Activated CD8-positive, alpha-beta T cell treated with anti-CD3 and anti-CD28 coated beads, Interleukin-2, amount 10 ng/mL, durations not matched to agents 7 days and 5 days (primary cell): ENCODE results near the gene RAB3IL1. TPM values are rescaled to one million over a fixed set of nuclear protein-coding genes. Genes with fewer than 3 reads are reported as not detected.
"Not testable (repeated sequence)": the region's sequence is repeated elsewhere in the genome, so short reads cannot be mapped to it uniquely, and the experiment has no call there.

Source experiments
- ATAC-seq: fragments of 150-1000 bp; cut with Tn5 transposase; one replicate; pipeline ENCODE4 v1.10.0; 2021; ENCODE audit warnings: moderate library complexity
- CTCF ChIA-PET: fragments of 350-600 bp; sonication (Branson Sonifier 250); formaldehyde crosslinking; loops from one replicate; lab custom pipeline; 2021; ENCODE audit warnings: antibody characterized with exemption; lab: Charles Lee
- POLR2A ChIA-PET: fragments of 350-600 bp; sonication (Branson Sonifier 250); formaldehyde crosslinking; loops from one replicate; lab custom pipeline; 2021; ENCODE audit warnings: antibody characterized with exemption; lab: Charles Lee
- DNase-seq: peaks from one replicate; pipeline ENCODE4 v3.0.0-alpha.2; 2020
- H3K27ac Mint-ChIP-seq: one replicate; pipeline ENCODE4 v1.8.0; 2021; ENCODE audit warnings: mild to moderate bottlenecking, mixed read lengths
- H3K27me3 Mint-ChIP-seq: one replicate; pipeline ENCODE4 v1.8.0; 2021; ENCODE audit warnings: low read depth, mixed read lengths
- H3K36me3 Mint-ChIP-seq: one replicate; pipeline ENCODE4 v1.8.0; 2021; ENCODE audit warnings: low read depth, mixed read lengths
- H3K4me1 Mint-ChIP-seq: one replicate; pipeline ENCODE4 v1.8.0; 2021; ENCODE audit warnings: low read depth, mixed read lengths
- H3K4me3 Mint-ChIP-seq: one replicate; pipeline ENCODE4 v1.8.0; 2021; ENCODE audit warnings: mild to moderate bottlenecking, mixed read lengths
- H3K9me3 Mint-ChIP-seq: one replicate; pipeline ENCODE4 v1.8.0; 2022; ENCODE audit warnings: mixed read lengths; ENCODE audit not compliant: insufficient read depth
- total RNA-seq, 2 experiments: library from RNA; stranded (reverse); gene quantifications; one replicate each; pipeline ENCODE4 v1.2.3, GENCODE V29; 2021

The RAB3IL1 gene
- total RNA-seq, 2 experiments from 2014 or later, result not detected

DNA sequence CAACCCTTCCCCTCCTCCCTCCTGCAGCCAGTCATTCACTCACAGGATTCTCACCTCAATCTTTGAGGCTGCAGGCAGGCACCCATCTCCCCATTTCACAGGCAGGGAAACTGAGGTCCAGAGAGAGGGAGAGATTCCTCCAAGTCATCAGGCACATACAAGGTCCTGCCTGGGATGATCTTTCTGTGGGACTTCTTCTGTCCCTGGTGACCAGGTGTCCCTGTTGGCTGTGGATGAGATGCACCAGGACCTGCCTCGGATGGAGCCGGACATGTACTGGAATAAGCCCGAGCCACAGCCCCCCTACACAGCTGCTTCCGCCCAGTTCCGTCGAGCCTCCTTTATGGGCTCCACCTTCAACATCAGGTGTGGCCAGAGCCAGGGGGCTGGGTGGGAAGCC is 42.3 kb upstream of the RAB3IL1 start:
- H3K36me3 Mint-ChIP-seq, result peaks cover 22% of the 10 kb centered on the region
- no peak overlapping the region for H3K27ac Mint-ChIP-seq
- H3K4me1 Mint-ChIP-seq, result peaks cover 31% of the 10 kb centered on the region
- H3K27me3 Mint-ChIP-seq, result peaks cover 16% of the 10 kb centered on the region
- no peaks in the 10 kb centered on the region for H3K9me3 Mint-ChIP-seq
- DNase-seq, result no peak
- ATAC-seq, result no peak
- ChIA-PET POLR2A (interaction anchor here (1.2 kb wide), 1 partner anchor 8 kb away, joined by 4 read pairs; the partner anchor contains the start of gene FTH1), CTCF (interaction anchor here (1.0 to 6.1 kb wide), 4 partner anchors 13 to 149 kb away, joined by 4 to 46 read pairs (median 10); no protein-coding TSS in a partner anchor)
- H3K4me3 Mint-ChIP-seq, result no peak overlapping the region

DNA sequence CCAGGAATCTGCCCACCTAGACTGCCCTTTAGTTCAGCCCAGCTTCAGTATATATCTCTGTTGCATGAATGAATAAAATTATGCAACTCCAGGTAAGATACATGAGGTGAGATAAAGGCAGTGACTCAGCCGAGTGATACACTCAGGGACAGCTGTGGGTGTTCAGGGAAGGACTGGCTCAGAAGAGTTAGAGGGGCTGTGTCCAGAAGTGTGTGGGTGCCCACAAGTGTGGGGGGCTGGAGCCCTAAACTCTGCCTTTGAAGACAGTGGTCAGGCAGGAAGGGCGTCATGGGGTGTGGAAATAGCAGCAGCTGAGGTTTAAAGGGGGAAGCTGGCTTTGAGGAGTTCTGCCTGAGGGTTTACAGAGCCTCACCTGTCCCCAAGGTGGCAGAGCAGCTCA is 41.7 kb upstream of the RAB3IL1 start:
- H3K36me3 Mint-ChIP-seq, result peaks cover 16% of the 10 kb centered on the region
- DNase-seq (no peak), ATAC-seq (no peak)
- peaks cover 20% of the 10 kb centered on the region for H3K27me3 Mint-ChIP-seq
- no peaks in the 10 kb centered on the region for H3K9me3 Mint-ChIP-seq
- no peak overlapping the region for H3K27ac Mint-ChIP-seq
- ChIA-PET CTCF (interaction anchor here (1.0 to 6.1 kb wide), 3 partner anchors 12 to 149 kb away, joined by 4 to 46 read pairs (median 17); no protein-coding TSS in a partner anchor), POLR2A (interaction anchor here (1.2 kb wide), 1 partner anchor 8 kb away, joined by 4 read pairs; the partner anchor contains the start of gene FTH1)
- peaks cover 25% of the 10 kb centered on the region for H3K4me1 Mint-ChIP-seq
- no peak overlapping the region for H3K4me3 Mint-ChIP-seq

DNA sequence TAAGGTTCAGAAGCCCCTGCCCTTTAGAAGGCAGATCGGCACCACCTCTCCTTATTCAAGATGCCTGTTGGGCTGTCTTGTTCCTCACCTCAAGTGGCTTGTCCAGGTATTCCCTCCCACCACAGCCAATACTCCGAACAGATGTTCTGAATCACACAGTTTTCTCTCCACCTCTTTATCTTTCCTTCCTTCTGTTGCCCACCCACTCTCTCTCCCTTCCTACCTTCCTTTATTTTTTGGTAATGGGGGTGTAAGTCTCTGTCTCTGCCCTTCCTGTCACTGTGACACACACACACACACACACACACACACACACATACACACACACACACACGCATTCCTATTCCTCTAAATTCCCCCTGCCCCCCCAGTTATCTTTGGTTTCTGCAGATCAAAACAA is 41.2 kb upstream of the RAB3IL1 start:
- no peak overlapping the region for H3K27ac Mint-ChIP-seq
- no peak overlapping the region for H3K4me3 Mint-ChIP-seq
- peaks cover 11% of the 10 kb centered on the region for H3K36me3 Mint-ChIP-seq
- H3K9me3 Mint-ChIP-seq, result no peaks in the 10 kb centered on the region
- ATAC-seq (no peak), DNase-seq (no peak)
- ChIA-PET CTCF (interaction anchor here (1.0 to 6.1 kb wide), 4 partner anchors 12 to 150 kb away, joined by 4 to 46 read pairs (median 10); no protein-coding TSS in a partner anchor), POLR2A (interaction anchor here (1.2 to 2.0 kb wide), 2 partner anchors 9 kb away, joined by 4 to 5 read pairs; partner anchors contain the start of gene FTH1)
- H3K27me3 Mint-ChIP-seq, result peaks cover 22% of the 10 kb centered on the region
- H3K4me1 Mint-ChIP-seq, result peaks cover 20% of the 10 kb centered on the region

DNA sequence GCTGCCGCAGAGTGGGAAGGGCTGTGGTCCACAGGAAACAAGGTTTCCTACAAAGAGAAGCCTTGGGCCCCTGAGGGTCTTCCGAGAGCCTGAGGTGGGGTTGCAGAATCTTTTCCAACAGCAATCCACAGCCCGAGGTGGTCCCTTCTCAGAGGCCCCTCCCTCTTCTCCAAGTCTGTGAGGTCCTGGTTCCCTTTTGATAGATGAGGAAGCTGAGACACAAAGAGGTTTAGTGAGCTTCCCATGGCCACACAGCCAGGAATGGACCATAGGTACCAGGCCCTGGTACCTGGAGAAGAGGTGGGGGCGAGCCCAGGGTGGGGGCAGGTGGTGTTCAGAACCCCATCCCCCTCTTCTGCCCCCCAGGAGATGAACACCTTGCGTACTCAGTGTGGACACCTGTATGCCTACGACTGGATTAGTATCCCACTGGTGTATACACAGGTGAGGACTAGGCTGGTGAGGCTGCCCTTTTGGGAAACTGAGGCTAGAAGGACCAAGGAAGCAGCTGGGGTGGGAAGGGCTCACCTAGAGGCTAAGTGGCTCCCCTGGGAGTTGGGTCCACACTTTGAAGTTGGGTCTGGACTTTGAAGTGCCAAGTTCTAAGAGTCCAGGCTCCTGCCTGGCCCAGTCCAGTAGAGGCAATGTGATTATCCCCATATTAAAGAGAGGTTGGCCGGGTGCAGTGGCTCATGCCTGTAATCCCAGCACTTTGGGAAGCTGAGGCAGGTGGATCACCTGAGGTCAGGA is 39.8 kb upstream of the RAB3IL1 start:
- CTCF ChIA-PET, result interaction anchor here (1.1 kb wide), 1 partner anchor 125 kb away, joined by 4 read pairs; no protein-coding TSS in a partner anchor
- ATAC-seq, result no peak
- Mint-ChIP-seq H3K4me1 (peaks cover 8% of the 10 kb centered on the region), H3K4me3 (no peak overlapping the region), H3K27ac (no peak overlapping the region), H3K9me3 (no peaks in the 10 kb centered on the region), H3K27me3 (peaks cover 22% of the 10 kb centered on the region), H3K36me3 (no peaks in the 10 kb centered on the region)
- peak; percentile 18 for DNase-seq
- POLR2A ChIA-PET, result interaction anchor here (2.0 kb wide), 1 partner anchor 10 kb away, joined by 5 read pairs; the partner anchor contains the start of gene FTH1

DNA sequence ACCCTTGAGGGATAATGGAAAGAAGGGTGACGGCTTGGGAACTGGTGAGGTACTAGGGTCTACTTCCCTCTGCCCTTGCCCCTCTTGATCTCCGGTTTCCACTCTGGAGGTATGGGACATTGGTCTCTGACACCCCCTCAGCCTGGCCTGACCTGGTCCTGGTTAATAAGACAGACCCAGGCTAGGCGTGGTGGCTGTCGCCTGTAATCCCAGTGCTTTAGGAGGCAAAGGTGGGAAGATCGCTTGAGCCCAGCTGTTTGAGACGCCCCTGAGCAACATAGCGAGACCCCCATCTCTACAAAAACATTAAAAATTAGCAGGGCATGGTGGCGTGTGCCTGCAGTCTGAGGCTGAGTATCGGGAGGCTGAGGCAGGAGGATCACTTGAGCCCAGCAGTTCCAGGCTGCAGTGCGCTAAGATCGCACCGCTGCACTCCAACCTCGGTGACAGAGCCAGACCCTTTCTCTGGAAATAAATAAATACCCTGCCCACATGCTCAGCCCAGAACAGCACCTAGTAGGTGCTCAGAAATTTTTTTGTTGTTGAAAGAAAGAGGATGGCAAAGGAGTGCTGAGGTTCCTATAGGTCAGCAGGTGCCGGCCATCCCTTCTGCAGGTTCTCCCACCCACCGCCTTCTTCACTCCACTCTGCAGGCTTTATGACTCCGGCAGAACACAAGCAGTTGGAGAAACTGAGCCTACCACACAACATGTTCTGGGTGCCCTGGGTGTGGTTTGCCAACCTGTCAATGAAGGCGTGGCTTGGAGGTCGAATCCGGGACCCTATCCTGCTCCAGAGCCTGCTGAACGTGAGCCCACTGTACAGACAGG is 39.0 kb upstream of the RAB3IL1 start:
- no peak for ATAC-seq
- Mint-ChIP-seq H3K27ac (no peak overlapping the region), H3K9me3 (no peaks in the 10 kb centered on the region), H3K27me3 (peaks cover 22% of the 10 kb centered on the region), H3K4me1 (peaks cover 8% of the 10 kb centered on the region), H3K36me3 (no peaks in the 10 kb centered on the region), H3K4me3 (no peak overlapping the region)
- peak; percentile 14 for DNase-seq
- ChIA-PET POLR2A (interaction anchor here (2.0 kb wide), 1 partner anchor 11 kb away, joined by 5 read pairs; the partner anchor contains the start of gene FTH1), CTCF (interaction anchor here (1.9 to 2.0 kb wide), 2 partner anchors 9 to 126 kb away, joined by 5 to 11 read pairs; no protein-coding TSS in a partner anchor)

DNA sequence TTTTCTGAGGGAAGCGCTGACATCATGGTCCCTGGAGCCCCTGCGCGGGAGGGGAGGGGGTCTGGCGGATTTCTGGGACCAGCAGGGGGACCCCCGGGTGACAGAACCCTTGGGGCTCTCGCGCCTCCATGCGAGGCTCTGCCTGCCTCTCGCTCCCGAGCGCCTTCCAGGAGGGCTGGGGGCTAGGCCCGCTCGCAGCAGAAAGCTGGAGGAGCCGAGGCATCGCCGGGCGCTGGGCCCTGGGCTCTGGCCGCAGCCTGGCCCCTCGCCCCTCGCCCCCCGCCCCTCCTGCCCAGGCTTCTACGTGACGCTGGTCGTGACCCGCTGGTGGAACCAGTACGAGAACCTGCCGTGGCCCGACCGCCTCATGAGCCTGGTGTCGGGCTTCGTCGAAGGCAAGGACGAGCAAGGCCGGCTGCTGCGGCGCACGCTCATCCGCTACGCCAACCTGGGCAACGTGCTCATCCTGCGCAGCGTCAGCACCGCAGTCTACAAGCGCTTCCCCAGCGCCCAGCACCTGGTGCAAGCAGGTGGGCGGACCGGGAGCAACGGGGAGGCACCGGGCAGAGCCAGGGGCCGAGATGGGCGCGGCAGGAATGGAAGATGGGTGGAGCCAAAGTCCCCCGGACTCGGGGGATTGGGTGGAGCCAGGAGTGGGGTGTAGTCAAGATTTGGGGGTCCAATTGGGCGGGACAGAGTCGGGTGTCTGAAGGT is 38.2 kb upstream of the RAB3IL1 start:
- H3K27ac Mint-ChIP-seq, result no peak overlapping the region
- H3K9me3 Mint-ChIP-seq, result no peaks in the 10 kb centered on the region
- H3K4me3 Mint-ChIP-seq, result no peak overlapping the region
- no peaks in the 10 kb centered on the region for H3K36me3 Mint-ChIP-seq
- ChIA-PET CTCF (interaction anchor here (1.9 to 2.0 kb wide), 2 partner anchors 8 to 127 kb away, joined by 5 to 11 read pairs; no protein-coding TSS in a partner anchor), POLR2A (interaction anchor here (1.0 kb wide), 1 partner anchor 13 kb away, joined by 3 read pairs; the partner anchor contains the start of gene FTH1)
- H3K4me1 Mint-ChIP-seq, result peaks cover 8% of the 10 kb centered on the region
- peaks cover 22% of the 10 kb centered on the region for H3K27me3 Mint-ChIP-seq
- ATAC-seq (peak; percentile 46), DNase-seq (peak; percentile 35)

DNA sequence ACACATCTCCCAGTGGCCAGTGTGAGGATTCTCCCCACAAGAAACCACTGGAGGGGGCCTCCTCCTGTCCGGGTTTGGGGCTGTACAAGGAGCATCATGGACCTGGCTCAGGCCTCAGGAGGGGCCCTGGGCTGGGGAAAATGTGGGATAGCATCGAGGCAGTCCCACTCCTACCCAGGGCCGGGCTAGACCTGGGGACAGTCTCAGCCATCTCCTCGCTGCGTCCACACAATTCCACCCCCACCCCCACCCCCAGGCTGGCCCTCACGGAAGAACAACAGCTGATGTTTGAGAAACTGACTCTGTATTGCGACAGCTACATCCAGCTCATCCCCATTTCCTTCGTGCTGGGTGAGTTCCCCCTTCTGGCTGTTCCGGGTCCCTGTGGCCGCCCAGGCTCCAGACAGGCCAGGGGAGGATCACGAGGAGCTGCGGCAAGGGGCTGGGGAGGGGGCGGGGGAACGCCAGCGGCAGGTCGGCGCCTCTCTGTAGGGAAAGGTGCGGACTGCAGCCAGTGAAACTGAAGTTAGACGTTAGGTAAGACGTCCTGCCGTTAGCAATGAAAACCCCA is 37.6 kb upstream of the RAB3IL1 start:
- DNase-seq, result peak; percentile 21
- ATAC-seq, result no peak
- Mint-ChIP-seq H3K27ac (no peak overlapping the region), H3K36me3 (no peaks in the 10 kb centered on the region), H3K4me3 (no peak overlapping the region), H3K4me1 (peaks cover 8% of the 10 kb centered on the region), H3K9me3 (no peaks in the 10 kb centered on the region), H3K27me3 (peaks cover 22% of the 10 kb centered on the region)
- ChIA-PET POLR2A (interaction anchor here (0.5 to 1.0 kb wide), 2 partner anchors 13 to 147 kb away, joined by 3 read pairs; partner anchors contain the start of gene FTH1), CTCF (interaction anchor here (1.9 to 2.0 kb wide), 2 partner anchors 8 to 127 kb away, joined by 5 to 11 read pairs; no protein-coding TSS in a partner anchor)

DNA sequence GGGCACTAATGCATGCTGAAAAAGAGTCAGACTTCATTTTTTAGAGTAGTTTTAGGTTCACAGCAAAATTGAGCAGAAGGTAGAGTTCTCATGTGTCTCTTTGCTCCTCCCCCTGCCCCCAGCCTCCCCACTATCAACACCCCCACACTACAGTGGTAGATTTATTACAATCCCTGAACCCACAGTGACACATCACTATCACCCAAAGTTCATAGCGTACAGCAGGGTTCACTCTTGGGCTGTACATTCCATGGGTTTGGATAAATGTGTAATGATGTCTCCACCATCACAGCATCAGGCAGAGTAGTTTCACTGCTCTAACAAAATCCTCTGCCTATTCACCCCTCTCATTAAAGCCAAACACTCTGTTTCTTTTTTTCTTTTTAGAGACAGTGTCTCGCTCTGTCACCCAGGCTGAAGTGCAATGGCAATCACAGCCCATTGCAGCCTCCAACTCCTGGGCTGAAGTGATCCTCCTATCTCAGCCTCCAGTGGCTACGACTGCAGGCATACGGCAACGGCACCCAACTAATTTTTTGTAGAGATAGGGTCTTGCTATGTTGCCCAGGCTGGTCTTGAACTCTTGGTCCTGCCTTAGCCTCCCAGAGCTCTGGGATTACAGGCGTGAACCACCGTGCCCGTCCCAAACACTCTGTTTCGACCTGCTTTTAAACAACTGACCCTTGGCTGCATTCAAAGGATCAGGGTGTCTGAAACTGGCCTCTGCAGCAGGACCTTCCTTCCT is 36.9 kb upstream of the RAB3IL1 start:
- Mint-ChIP-seq H3K9me3 (no peaks in the 10 kb centered on the region), H3K4me1 (peaks cover 8% of the 10 kb centered on the region), H3K36me3 (no peaks in the 10 kb centered on the region), H3K4me3 (no peak overlapping the region), H3K27me3 (peaks cover 22% of the 10 kb centered on the region), H3K27ac (no peak overlapping the region)
- CTCF ChIA-PET, result interaction anchor here (1.9 to 2.0 kb wide), 2 partner anchors 7 to 128 kb away, joined by 5 to 11 read pairs; no protein-coding TSS in a partner anchor
- POLR2A ChIA-PET, result interaction anchor here (0.5 to 1.0 kb wide), 2 partner anchors 14 to 148 kb away, joined by 3 read pairs; partner anchors contain the start of gene FTH1
- ATAC-seq (no peak), DNase-seq (peak; percentile 18)

DNA sequence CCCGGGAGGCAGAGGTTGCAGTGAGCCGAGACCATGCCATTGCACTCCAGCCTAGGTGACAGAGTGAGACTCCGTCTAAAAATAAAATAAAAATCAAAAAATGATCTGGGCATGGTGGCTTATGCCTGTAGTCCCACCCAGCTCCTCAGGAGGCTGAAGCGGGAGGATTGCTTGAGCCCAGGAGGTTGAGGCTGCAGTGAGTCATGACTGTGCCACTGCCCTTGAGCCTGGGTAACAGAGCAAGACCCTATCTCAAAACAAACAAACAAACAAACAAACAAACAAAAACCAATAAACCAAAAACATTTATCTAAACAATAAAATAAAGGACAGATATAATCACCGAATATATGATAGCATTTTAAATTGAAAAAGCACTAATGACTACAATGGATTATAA is 36.3 kb upstream of the RAB3IL1 start:
- H3K4me1 Mint-ChIP-seq, H3K36me3 Mint-ChIP-seq, H3K4me3 Mint-ChIP-seq, POLR2A ChIA-PET, H3K27ac Mint-ChIP-seq, H3K9me3 Mint-ChIP-seq, ATAC-seq, DNase-seq: not testable (repeated sequence)
- CTCF ChIA-PET, result interaction anchor here (9.3 to 10.0 kb wide), 2 partner anchors 55 to 130 kb away, joined by 114 to 139 read pairs; no protein-coding TSS in a partner anchor
- peaks cover 22% of the 10 kb centered on the region for H3K27me3 Mint-ChIP-seq

DNA sequence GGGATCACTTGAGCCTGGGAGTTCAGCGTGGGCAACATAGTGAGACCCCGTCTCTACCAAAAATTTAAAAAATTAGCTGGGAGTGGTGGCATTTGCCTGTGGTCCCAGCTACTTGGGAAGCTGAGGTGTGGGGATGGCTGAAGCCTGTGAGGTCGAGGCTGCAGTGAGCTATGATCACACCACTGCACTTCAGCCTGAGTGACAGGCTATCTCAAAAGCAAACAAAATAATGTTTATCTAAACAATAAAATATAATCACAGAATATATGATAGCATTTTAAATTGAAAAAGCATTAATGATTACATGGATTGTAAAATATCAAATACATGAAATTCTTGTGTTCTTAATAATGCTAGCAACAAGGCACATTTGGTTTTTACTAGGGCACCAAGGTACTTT is 35.5 kb upstream of the RAB3IL1 start:
- DNase-seq (no peak), ATAC-seq (no peak)
- H3K36me3 Mint-ChIP-seq, result no peaks in the 10 kb centered on the region
- H3K27ac Mint-ChIP-seq, result no peak overlapping the region
- ChIA-PET CTCF (interaction anchor here (9.3 to 10.0 kb wide), 2 partner anchors 54 to 130 kb away, joined by 114 to 139 read pairs; no protein-coding TSS in a partner anchor), POLR2A (no interaction called here)
- peaks cover 22% of the 10 kb centered on the region for H3K27me3 Mint-ChIP-seq
- H3K9me3 Mint-ChIP-seq, result no peaks in the 10 kb centered on the region
- no peak overlapping the region for H3K4me3 Mint-ChIP-seq
- peaks cover 8% of the 10 kb centered on the region for H3K4me1 Mint-ChIP-seq
